Uterus (tissue), 4 donors: ENCODE measurements around the gene SPACA4. TPM values are rescaled to one million over a fixed set of nuclear protein-coding genes. Genes with fewer than 3 reads are reported as not detected.

Source experiments
- DNase-seq, 2 donors: peaks; one replicate each; pipeline ENCODE4 v3.0.0-alpha.2; 2019 to 2020
- H3K27ac ChIP-seq, 2 donors: fragments of 200-600 bp; sonication (generic); 1 replicate in 1 of 2; 2 replicates in 1 of 2; pipeline ENCODE4 v1.5.1; 2016 to 2018
- H3K27me3 ChIP-seq, 2 donors: fragments of 200-600 bp; sonication (generic); one replicate each; pipeline ENCODE4 v1.5.1; 2018 to 2019; ENCODE audit warnings: control low read depth in 1 of 2
- H3K36me3 ChIP-seq, 2 donors: fragments of 200-600 bp; sonication (generic); one replicate each; pipeline ENCODE4 v1.5.1; 2019; ENCODE audit warnings: control low read depth in 1 of 2
- H3K4me1 ChIP-seq, 2 donors: fragments of 200-600 bp; sonication (generic); one replicate each; pipeline ENCODE4 v1.5.1; 2018 to 2019; ENCODE audit warnings: control low read depth in 1 of 2
- H3K4me3 ChIP-seq, 2 donors: fragments of 200-600 bp; sonication (generic); 1 replicate in 1 of 2; 2 replicates in 1 of 2; pipeline ENCODE4 v1.5.1; 2018 to 2019; ENCODE audit warnings: mild to moderate bottlenecking in 1 of 2
- H3K9me3 ChIP-seq, 2 donors: fragments of 200-600 bp; sonication (generic); one replicate each; pipeline ENCODE4 v1.5.1; 2019; ENCODE audit warnings: control low read depth in 1 of 2
- POLR2A ChIP-seq, 2 donors: fragments of 450-650 bp; IDR thresholded peaks; one replicate each; pipeline ENCODE4 v1.6.1; 2016; ENCODE audit warnings: antibody characterized with exemption in 2 of 2, mild to moderate bottlenecking in 1 of 2, moderate library complexity in 1 of 2
- intact Hi-C: fragments of 100-400 bp; cut with DNase I; formaldehyde crosslinking; loops from one replicate; pipeline ENCODE4 v1.15.1; 2023; ENCODE audit warnings: low total_unique reads
- total RNA-seq, 4 donors: library from RNA; depleted of rRNA in 3 of 4; stranded (reverse); fragments of >200 nt in 3 of 4; gene quantifications; one replicate each; pipeline versions ENCODE4 v1.1.0 to v1.2.4, GENCODE V29; 2014 to 2023
- TF ChIP-seq, protein P1 (sequence below), 4 experiments: fragments of 200-600 bp in 2 of 4; fragments of 450-650 bp in 2 of 4; sonication (generic) in 2 of 4; IDR thresholded peaks; one replicate each; pipeline ENCODE4 v1.5.1; 2016 to 2019; ENCODE audit warnings: antibody characterized with exemption in 4 of 4, mild to moderate bottlenecking in 2 of 4, moderate library complexity in 1 of 4
- donor health status: DM: yes; HTN: yes; CAD: no.

Gene SPACA4
- total RNA-seq, 4 donors from 2014 or later, result not detected

DNA sequence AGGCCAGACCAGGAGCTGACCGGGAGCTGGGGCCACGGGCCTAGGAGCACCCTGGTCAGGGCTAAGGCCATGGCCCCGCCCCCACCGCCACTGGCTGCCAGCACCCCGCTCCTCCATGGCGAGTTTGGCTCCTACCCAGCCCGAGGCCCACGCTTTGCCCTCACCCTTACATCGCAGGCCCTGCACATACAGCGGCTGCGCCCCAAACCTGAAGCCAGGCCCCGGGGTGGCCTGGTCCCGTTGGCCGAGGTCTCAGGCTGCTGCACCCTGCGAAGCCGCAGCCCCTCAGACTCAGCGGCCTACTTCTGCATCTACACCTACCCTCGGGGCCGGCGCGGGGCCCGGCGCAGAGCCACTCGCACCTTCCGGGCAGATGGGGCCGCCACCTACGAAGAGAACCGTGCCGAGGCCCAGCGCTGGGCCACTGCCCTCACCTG is 19.4 kb downstream of the SPACA4 start:
- Histone ChIP-seq H3K4me3 (no peak overlapping the region), H3K36me3 (no peaks in the 10 kb centered on the region), H3K9me3 (no peaks in the 10 kb centered on the region), H3K27ac (no peak overlapping the region), H3K27me3 (no peaks in the 10 kb centered on the region), H3K4me1 (peaks cover 0 to 28% of the 10 kb centered on the region in 2 donors)
- intact Hi-C loops, result no loop called here
- no peak for DNase-seq
- TF ChIP-seq POLR2A (IDR thresholded peaks at IDR 0.05), result no peak
- TF ChIP-seq, protein P1, sequence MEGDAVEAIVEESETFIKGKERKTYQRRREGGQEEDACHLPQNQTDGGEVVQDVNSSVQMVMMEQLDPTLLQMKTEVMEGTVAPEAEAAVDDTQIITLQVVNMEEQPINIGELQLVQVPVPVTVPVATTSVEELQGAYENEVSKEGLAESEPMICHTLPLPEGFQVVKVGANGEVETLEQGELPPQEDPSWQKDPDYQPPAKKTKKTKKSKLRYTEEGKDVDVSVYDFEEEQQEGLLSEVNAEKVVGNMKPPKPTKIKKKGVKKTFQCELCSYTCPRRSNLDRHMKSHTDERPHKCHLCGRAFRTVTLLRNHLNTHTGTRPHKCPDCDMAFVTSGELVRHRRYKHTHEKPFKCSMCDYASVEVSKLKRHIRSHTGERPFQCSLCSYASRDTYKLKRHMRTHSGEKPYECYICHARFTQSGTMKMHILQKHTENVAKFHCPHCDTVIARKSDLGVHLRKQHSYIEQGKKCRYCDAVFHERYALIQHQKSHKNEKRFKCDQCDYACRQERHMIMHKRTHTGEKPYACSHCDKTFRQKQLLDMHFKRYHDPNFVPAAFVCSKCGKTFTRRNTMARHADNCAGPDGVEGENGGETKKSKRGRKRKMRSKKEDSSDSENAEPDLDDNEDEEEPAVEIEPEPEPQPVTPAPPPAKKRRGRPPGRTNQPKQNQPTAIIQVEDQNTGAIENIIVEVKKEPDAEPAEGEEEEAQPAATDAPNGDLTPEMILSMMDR (IDR thresholded peaks at IDR 0.05), result no peak

DNA sequence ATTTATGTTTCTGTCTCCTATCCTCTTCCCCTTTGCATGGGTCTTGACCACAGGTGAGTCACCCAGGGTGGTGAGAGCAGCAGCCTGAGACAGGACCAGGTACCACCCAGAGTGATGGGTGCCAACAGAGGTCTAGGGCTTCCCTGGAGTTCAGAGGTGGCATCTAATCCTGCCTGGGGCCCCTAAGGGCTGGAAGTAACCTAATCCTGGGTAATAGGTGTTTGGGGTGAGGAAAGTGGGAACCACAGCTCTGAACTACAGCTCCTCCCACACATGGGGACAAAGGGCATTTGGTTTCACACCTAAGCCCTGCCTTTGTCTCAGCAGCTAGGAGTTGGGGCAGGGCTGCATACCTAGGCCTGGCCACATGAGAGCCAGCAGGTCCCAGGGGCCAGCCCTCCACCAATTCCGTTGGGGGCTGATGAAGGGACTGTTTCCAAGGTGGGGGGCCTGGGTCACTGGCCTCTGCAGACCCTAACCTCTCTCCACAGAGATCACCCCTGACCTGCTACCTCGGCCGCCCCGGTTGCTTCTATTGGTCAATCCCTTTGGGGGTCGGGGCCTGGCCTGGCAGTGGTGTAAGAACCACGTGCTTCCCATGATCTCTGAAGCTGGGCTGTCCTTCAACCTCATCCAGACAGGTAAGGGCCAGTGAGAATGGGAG is 20.8 kb downstream of the SPACA4 start:
- TF ChIP-seq, protein P1 (IDR thresholded peaks at IDR 0.05), result no peak
- no peak for TF ChIP-seq POLR2A (IDR thresholded peaks at IDR 0.05)
- no peak for DNase-seq
- H3K27ac ChIP-seq, result no peak overlapping the region
- H3K9me3 ChIP-seq, result no peaks in the 10 kb centered on the region
- no peak overlapping the region for H3K4me3 ChIP-seq
- H3K27me3 ChIP-seq, result no peaks in the 10 kb centered on the region
- no peaks in the 10 kb centered on the region for H3K36me3 ChIP-seq
- peaks cover 0 to 28% of the 10 kb centered on the region in 2 donors for H3K4me1 ChIP-seq
- intact Hi-C loops, result no loop called here

GRCh38 chr19:48627865-48628314 is 21.3 kb downstream of the SPACA4 start:
- intact Hi-C loops, result no loop called here
- Histone ChIP-seq H3K9me3 (no peaks in the 10 kb centered on the region), H3K27me3 (no peaks in the 10 kb centered on the region), H3K4me1 (peaks cover 0 to 28% of the 10 kb centered on the region in 2 donors), H3K27ac (no peak overlapping the region), H3K4me3 (no peak overlapping the region), H3K36me3 (no peaks in the 10 kb centered on the region)
- TF ChIP-seq, protein P1 (IDR thresholded peaks at IDR 0.05), result no peak
- no peak for TF ChIP-seq POLR2A (IDR thresholded peaks at IDR 0.05)
- DNase-seq, result no peak

DNA sequence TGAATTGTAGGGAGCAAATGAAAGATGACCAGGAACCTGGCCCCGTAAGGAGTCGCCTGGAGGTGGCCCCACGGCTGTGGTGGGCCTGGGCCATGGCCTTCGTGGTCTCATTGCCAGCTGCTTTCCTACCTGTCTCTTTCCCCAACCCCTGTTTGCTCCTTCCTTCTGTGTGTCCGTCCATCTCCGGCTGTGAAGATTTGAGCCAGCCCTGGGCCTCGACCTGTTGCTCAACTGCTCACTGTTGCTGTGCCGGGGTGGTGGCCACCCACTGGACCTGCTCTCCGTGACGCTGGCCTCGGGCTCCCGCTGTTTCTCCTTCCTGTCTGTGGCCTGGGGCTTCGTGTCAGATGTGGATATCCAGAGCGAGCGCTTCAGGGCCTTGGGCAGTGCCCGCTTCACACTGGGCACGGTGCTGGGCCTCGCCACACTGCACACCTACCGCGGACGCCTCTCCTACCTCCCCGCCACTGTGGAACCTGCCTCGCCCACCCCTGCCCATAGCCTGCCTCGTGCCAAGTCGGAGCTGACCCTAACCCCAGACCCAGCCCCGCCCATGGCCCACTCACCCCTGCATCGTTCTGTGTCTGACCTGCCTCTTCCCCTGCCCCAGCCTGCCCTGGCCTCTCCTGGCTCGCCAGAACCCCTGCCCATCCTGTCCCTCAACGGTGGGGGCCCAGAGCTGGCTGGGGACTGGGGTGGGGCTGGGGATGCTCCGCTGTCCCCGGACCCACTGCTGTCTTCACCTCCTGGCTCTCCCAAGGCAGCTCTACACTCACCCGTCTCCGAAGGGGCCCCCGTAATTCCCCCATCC is 22.1 kb downstream of the SPACA4 start:
- peaks cover 5 to 22% of the 10 kb centered on the region in 2 donors for H3K4me1 ChIP-seq
- no peak for TF ChIP-seq POLR2A (IDR thresholded peaks at IDR 0.05)
- TF ChIP-seq, protein P1 (IDR thresholded peaks at IDR 0.05), result no peak

GRCh38 chr19:48629297-48629598 is 22.7 kb downstream of the SPACA4 start:
- intact Hi-C loops, result no loop called here
- Histone ChIP-seq H3K9me3 (no peaks in the 10 kb centered on the region), H3K4me3 (no peak overlapping the region), H3K4me1 (peaks cover 10 to 25% of the 10 kb centered on the region in 2 donors), H3K27me3 (no peaks in the 10 kb centered on the region), H3K27ac (peak overlapping the region; percentile 71 to 91), H3K36me3 (no peaks in the 10 kb centered on the region)
- TF ChIP-seq POLR2A (IDR thresholded peaks at IDR 0.05), result no peak
- TF ChIP-seq, protein P1 (IDR thresholded peaks at IDR 0.05), result no peak
- no peak for DNase-seq

More for the DNA sequence above, 22.1 kb downstream of the SPACA4 start:
- no peak overlapping the region for H3K27ac ChIP-seq
- intact Hi-C loops, result no loop called here
- no peak overlapping the region for H3K4me3 ChIP-seq
- no peaks in the 10 kb centered on the region for H3K36me3 ChIP-seq
- H3K27me3 ChIP-seq, result no peaks in the 10 kb centered on the region
- no peaks in the 10 kb centered on the region for H3K9me3 ChIP-seq
- no peak for DNase-seq
